ENCODE measurements around the gene ASB18. TPM values are rescaled to one million over a fixed set of nuclear protein-coding genes. Genes with fewer than 3 reads are reported as not detected.
A peak's percentile ranks its signal among the peaks of the same experiment; 100 is the strongest.

The ASB18 gene, protein sequence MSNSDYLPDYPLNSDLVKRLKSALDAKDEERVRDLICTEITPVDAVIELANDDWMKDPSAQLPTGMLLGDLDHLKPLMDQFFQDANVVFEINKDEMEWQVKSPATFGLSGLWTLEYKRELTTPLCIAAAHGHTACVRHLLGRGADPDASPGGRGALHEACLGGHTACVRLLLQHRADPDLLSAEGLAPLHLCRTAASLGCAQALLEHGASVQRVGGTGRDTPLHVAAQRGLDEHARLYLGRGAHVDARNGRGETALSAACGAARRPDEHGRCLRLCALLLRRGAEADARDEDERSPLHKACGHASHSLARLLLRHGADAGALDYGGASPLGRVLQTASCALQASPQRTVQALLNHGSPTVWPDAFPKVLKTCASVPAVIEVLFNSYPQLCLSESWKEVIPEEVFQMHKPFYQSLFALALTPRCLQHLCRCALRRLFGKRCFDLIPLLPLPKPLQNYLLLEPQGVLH
- total RNA-seq, result not detected

GRCh38 chr2:236264256-236264655, at the start of gene ASB18:
Gene ASB18 (minus strand): TSS chr2:236264406. CDS start chr2:236264345, 61 bp downstream.
- POLR2A ChIA-PET, result no interaction called here
- Mint-ChIP-seq H3K27ac (no peak within 1 kb of the TSS), H3K9me3 (ENCODE audit: low read depth) (no peaks in the 10 kb centered on the region), H3K4me3 (no peak within 1 kb of the TSS), H3K27me3 (peaks cover 28% of the 10 kb centered on the region), H3K4me1 (no peaks in the 10 kb centered on the region), H3K36me3 (ENCODE audit: low read depth) (no peaks in the 10 kb centered on the region)
- no peak for DNase-seq
- intact Hi-C loops (cut with DNase I, micrococcal nuclease), result no loop called here
- no peak for ATAC-seq
- CTCF ChIA-PET, result no interaction called here

- no peak for DNase-seq
- peaks cover 8% of the 10 kb centered on the region for H3K9me3 Mint-ChIP-seq (ENCODE audit: low read depth)
- no peak overlapping the region for H3K27ac Mint-ChIP-seq
- ChIA-PET POLR2A (no interaction called here), CTCF (interaction anchor here (0.6 to 1.1 kb wide), 3 partner anchors 13 to 418 kb away, joined by 3 to 4 read pairs (median 3); no protein-coding TSS in a partner anchor)
- H3K36me3 Mint-ChIP-seq (ENCODE audit: low read depth), result no peaks in the 10 kb centered on the region
- intact Hi-C loops (cut with DNase I, micrococcal nuclease), result no loop called here
- peaks cover 10% of the 10 kb centered on the region for H3K27me3 Mint-ChIP-seq
- no peak for ATAC-seq
- no peaks in the 10 kb centered on the region for H3K4me1 Mint-ChIP-seq
- no peak overlapping the region for H3K4me3 Mint-ChIP-seq
Measured at GRCh38 chr2:236311286-236311685, 47.1 kb upstream of the ASB18 start.

DNA sequence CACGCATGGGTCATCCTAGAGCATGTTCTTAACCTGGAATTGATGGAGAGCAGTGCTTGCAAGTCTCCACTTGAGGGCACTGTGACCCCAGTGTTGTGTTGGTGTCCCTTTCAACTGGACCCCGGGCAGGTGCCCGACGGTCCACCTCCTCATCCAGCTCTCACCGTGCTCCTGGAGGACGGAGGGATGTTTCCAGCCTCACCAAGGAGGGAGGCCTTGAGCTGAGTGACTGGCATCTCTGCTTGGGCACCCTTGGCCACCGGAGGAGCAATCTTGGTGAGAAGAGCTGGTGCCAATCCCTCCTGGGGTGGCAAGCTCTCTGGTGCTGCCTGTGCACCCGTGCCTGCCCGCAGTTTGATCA, 45.4 kb upstream of the ASB18 start:
- Mint-ChIP-seq H3K9me3 (ENCODE audit: low read depth) (peaks cover 8% of the 10 kb centered on the region), H3K27me3 (peaks cover 5% of the 10 kb centered on the region), H3K36me3 (ENCODE audit: low read depth) (no peaks in the 10 kb centered on the region), H3K27ac (no peak overlapping the region), H3K4me1 (no peaks in the 10 kb centered on the region), H3K4me3 (no peak overlapping the region)
- intact Hi-C loops (cut with DNase I, micrococcal nuclease), result no loop called here
- peak; percentile 13 for DNase-seq
- CTCF ChIA-PET, result interaction anchor here (0.6 kb wide), 1 partner anchor 9 kb away, joined by 3 read pairs; no protein-coding TSS in a partner anchor
- no peak for ATAC-seq
- POLR2A ChIA-PET, result no interaction called here

DNA sequence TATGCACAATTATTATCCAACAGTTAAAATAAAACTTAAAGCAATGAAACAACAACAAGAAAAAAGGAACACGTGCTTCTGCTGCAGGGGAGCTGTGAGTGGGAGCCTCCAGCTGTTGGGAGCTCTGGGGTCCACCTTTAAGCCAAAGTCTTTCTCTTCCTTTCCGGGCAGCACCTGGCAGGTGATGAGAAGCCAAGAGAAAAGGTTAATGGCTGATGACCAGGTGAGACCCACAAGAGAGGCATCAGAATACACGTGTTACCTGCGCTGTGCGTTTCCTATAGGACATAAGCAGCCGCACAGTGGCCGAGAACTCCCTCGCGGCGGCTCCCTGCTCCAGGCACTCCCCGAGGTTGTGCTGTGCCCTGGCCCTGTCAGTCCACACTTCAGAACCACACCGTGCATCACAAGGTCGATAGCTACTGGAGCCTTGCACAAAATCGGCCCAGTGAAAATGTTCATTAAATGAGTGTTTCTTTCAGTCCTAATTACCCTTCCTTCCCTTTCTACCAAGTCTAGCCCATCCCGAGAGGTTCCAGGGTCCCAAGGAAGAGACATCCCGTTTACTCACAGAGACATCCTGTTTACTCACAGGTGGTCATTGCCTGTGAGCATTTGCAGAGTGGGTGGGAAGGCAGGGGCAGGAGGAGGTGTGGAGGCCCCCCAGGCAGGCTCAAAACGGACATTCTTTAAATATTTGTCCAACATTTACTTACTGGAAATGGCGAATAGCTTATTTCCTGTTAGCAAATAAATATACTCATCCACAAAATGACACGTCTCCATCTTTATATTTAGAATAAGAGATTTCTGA, 44.9 kb upstream of the ASB18 start:
- Mint-ChIP-seq H3K27ac (no peak overlapping the region), H3K4me3 (no peak overlapping the region), H3K36me3 (ENCODE audit: low read depth) (no peaks in the 10 kb centered on the region), H3K4me1 (no peaks in the 10 kb centered on the region), H3K27me3 (peaks cover 5% of the 10 kb centered on the region), H3K9me3 (ENCODE audit: low read depth) (peaks cover 8% of the 10 kb centered on the region)
- ChIA-PET CTCF (interaction anchor here (0.6 kb wide), 1 partner anchor 9 kb away, joined by 3 read pairs; no protein-coding TSS in a partner anchor), POLR2A (no interaction called here)
- intact Hi-C loops (cut with DNase I, micrococcal nuclease), result no loop called here
- ATAC-seq (no peak), DNase-seq (no peak)

- Mint-ChIP-seq H3K27ac (no peak overlapping the region), H3K27me3 (peaks cover 8% of the 10 kb centered on the region), H3K9me3 (ENCODE audit: low read depth) (peaks cover 4% of the 10 kb centered on the region), H3K4me3 (no peak overlapping the region), H3K36me3 (ENCODE audit: low read depth) (no peaks in the 10 kb centered on the region), H3K4me1 (no peaks in the 10 kb centered on the region)
- DNase-seq (no peak), ATAC-seq (no peak)
- POLR2A ChIA-PET, result no interaction called here
- CTCF ChIA-PET, result no interaction called here
- intact Hi-C loops (cut with DNase I, micrococcal nuclease), result no loop called here
Measured at GRCh38 chr2:236307641-236308040, 43.4 kb upstream of the ASB18 start.

DNA sequence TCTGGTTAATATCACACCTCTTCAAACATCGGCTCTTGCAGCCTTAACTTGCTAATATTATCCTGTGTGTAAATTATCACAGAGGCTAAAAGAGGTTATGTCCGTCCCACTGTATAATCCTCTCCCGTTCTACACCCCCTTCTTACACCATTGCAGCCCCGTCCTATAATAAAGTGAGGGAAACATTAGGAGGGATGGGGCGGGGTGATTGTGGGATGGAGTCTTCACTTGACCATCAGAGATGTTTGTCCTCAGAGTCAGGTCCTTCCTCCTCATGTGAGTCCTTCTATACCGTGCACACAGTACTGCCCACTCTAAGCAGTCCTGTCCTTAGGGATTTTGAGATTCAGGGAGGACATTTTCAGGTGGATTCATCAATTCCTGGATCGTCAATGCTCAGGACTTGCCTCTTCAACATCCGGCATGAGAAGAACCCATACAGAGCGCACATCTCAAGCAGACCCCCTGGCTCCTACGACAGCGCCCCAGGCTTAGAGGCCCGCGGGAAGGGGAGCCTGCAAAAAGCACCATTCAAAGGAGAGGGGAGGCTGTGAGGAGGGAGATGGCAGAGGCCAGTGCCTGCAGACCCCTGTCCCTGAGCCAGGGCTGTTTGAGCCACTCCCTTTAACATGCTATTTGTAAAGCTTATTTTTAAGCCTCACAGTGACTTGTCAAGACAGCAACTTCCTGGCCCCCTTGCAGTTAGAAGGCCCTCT, 42.8 kb upstream of the ASB18 start:
- ChIA-PET POLR2A (no interaction called here), CTCF (no interaction called here)
- Mint-ChIP-seq H3K4me3 (no peak overlapping the region), H3K9me3 (ENCODE audit: low read depth) (no peaks in the 10 kb centered on the region), H3K27ac (no peak overlapping the region), H3K4me1 (no peaks in the 10 kb centered on the region), H3K27me3 (peaks cover 10% of the 10 kb centered on the region), H3K36me3 (ENCODE audit: low read depth) (no peaks in the 10 kb centered on the region)
- intact Hi-C loops (cut with DNase I, micrococcal nuclease), result no loop called here
- ATAC-seq (no peak), DNase-seq (no peak)

GRCh38 chr2:236305964-236306605, 41.9 kb upstream of the ASB18 start:
- ATAC-seq (no peak), DNase-seq (no peak)
- Mint-ChIP-seq H3K4me3 (no peak overlapping the region), H3K4me1 (no peaks in the 10 kb centered on the region), H3K27ac (no peak overlapping the region), H3K36me3 (ENCODE audit: low read depth) (no peaks in the 10 kb centered on the region), H3K9me3 (ENCODE audit: low read depth) (no peaks in the 10 kb centered on the region), H3K27me3 (peaks cover 8% of the 10 kb centered on the region)
- ChIA-PET CTCF (no interaction called here), POLR2A (no interaction called here)
- intact Hi-C loops (cut with DNase I, micrococcal nuclease), result no loop called here

DNA sequence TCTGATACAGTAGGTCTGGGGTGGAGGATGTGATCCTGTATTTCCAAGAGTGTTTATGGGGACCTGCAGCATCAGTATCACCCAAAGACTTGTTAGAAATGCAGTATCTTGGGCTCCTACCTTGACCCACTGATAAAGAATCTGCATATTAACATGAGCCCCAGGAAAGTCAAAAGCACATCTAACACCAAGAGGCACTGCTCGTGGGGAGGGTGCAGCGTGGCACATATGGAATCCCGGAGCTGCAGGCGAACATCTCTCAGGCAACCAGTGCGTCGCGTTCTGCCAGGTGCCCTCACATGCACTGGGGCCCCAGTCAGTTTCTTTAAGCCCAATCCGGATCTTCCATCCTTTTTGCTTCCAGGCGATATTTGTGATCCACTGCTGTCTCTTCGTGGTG, 41.3 kb upstream of the ASB18 start:
- CTCF ChIA-PET, result no interaction called here
- no peaks in the 10 kb centered on the region for H3K36me3 Mint-ChIP-seq (ENCODE audit: low read depth)
- no peak overlapping the region for H3K27ac Mint-ChIP-seq
- no peaks in the 10 kb centered on the region for H3K4me1 Mint-ChIP-seq
- no peak for DNase-seq
- intact Hi-C loops (cut with DNase I, micrococcal nuclease), result no loop called here
- POLR2A ChIA-PET, result no interaction called here
- H3K4me3 Mint-ChIP-seq, result no peak overlapping the region
- H3K9me3 Mint-ChIP-seq (ENCODE audit: low read depth), result no peaks in the 10 kb centered on the region
- ATAC-seq, result no peak
- peaks cover 8% of the 10 kb centered on the region for H3K27me3 Mint-ChIP-seq

GRCh38 chr2:236303935-236304334, 39.7 kb upstream of the ASB18 start:
- Mint-ChIP-seq H3K9me3 (ENCODE audit: low read depth) (no peaks in the 10 kb centered on the region), H3K36me3 (ENCODE audit: low read depth) (no peaks in the 10 kb centered on the region), H3K4me3 (no peak overlapping the region), H3K27ac (no peak overlapping the region), H3K27me3 (peaks cover 5% of the 10 kb centered on the region), H3K4me1 (no peaks in the 10 kb centered on the region)
- ChIA-PET CTCF (no interaction called here), POLR2A (no interaction called here)
- ATAC-seq (no peak), DNase-seq (no peak)
- intact Hi-C loops (cut with DNase I, micrococcal nuclease), result no loop called here

GRCh38 chr2:236302555-236302954, 38.3 kb upstream of the ASB18 start:
- H3K36me3 Mint-ChIP-seq (ENCODE audit: low read depth), result no peaks in the 10 kb centered on the region
- POLR2A ChIA-PET, result no interaction called here
- no peak overlapping the region for H3K4me3 Mint-ChIP-seq
- CTCF ChIA-PET, result no interaction called here
- DNase-seq (no peak), ATAC-seq (no peak)
- intact Hi-C loops (cut with DNase I, micrococcal nuclease), result no loop called here
- H3K27ac Mint-ChIP-seq, result no peak overlapping the region
- H3K4me1 Mint-ChIP-seq, result no peaks in the 10 kb centered on the region
- no peaks in the 10 kb centered on the region for H3K9me3 Mint-ChIP-seq (ENCODE audit: low read depth)
- H3K27me3 Mint-ChIP-seq, result peaks cover 5% of the 10 kb centered on the region

DNA sequence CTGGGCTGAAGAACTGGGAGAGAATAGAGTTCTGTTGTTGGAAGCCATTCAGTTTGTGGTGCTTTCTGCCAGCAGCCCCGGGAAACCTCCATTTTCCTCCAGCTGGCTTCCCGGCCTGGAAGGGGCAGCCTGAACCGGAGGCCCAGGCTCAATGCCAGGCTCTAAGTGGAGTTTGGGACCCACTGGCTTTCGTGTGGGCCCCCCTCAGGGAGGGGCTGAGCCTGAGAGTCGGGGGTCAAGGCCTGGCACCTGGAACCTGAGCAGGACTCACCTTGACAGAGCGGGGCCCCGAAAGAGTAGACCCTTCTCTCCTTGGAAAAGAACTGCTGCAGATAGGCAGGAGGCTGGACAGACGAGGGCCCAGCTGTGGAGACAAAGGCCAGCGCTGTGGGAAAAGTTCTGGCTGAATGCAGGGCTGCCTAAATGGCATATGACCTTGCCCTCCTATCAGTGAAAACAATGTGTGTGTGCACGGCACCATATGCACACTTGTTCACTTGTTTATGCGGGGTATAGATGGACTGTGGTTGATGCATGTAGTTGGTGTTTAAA, 34.8 kb upstream of the ASB18 start:
- intact Hi-C loops (cut with DNase I, micrococcal nuclease), result no loop called here
- H3K4me1 Mint-ChIP-seq, result no peaks in the 10 kb centered on the region
- CTCF ChIA-PET, result no interaction called here

More for the DNA sequence above, 34.8 kb upstream of the ASB18 start:
- DNase-seq (no peak), ATAC-seq (no peak)
- H3K4me3 Mint-ChIP-seq, result no peak overlapping the region
- peaks cover 9% of the 10 kb centered on the region for H3K27me3 Mint-ChIP-seq
- POLR2A ChIA-PET, result no interaction called here
- no peaks in the 10 kb centered on the region for H3K36me3 Mint-ChIP-seq (ENCODE audit: low read depth)
- H3K9me3 Mint-ChIP-seq (ENCODE audit: low read depth), result no peaks in the 10 kb centered on the region
- H3K27ac Mint-ChIP-seq, result no peak overlapping the region
